K562 (cell line): ENCODE data around the gene CHRND. TPM values are rescaled to one million over a fixed set of nuclear protein-coding genes. Genes with fewer than 3 reads are reported as not detected.
A peak's percentile ranks its signal among the peaks of the same experiment; 100 is the strongest.

ENCODE experiments used
- CC2D1A ChIP-seq: fragments of 450-650 bp; IDR thresholded peaks from 2 replicates; pipeline ENCODE4 v1.6.1; 2017; ENCODE audit warnings: mild to moderate bottlenecking
- FOXA1 ChIP-seq: fragments of 450-650 bp; IDR thresholded peaks from 2 replicates; pipeline ENCODE4 v1.6.1; 2016; ENCODE audit warnings: mild to moderate bottlenecking, borderline replicate concordance
- IRF2 ChIP-seq: sonication (generic); formaldehyde crosslinking; IDR thresholded peaks from 2 replicates; pipeline ENCODE4 v1.8.1; 2022; ENCODE audit warnings: mild to moderate bottlenecking, missing genetic modification reagents
- POLR2A ChIP-seq: fragments of 450-650 bp; conservative IDR thresholded peaks from 2 replicates; pipeline ENCODE4 v1.6.1; 2016
- PRMT5 ChIP-seq: sonication (generic); formaldehyde crosslinking; IDR thresholded peaks from 2 replicates; pipeline ENCODE4 v1.5.0; 2020; ENCODE audit warnings: missing genetic modification reagents
- TBP ChIP-seq: optimal IDR thresholded peaks from 2 replicates; pipeline ENCODE3; 2011; ENCODE audit warnings: low read depth, low read length, improper control_type of control experiment
- THRAP3 ChIP-seq: fragments of 450-650 bp; IDR thresholded peaks from 2 replicates; pipeline ENCODE4 v1.6.1; 2016; ENCODE audit warnings: mild to moderate bottlenecking, inconsistent platforms, borderline replicate concordance
- ZNF23 ChIP-seq: fragments of 250-450 bp; sonication (Bioruptor Pico); IDR thresholded peaks from 2 replicates; pipeline ENCODE4 v1.4.0; 2020; ENCODE audit warnings: mild to moderate bottlenecking
- polyA plus RNA-seq, 8 experiments: library from polyadenylated mRNA; depleted of rRNA in 4 of 8; stranded (reverse) in 5 of 8; unstranded in 3 of 8; fragments of >200 nt; fragmentation: Nextera tagmentation in 2 of 8; fragmentation: Illumina TruSeq in 1 of 8; extraction: Ambion mirVana in 2 of 8; extraction: Trizol in 1 of 8; gene quantifications; 2 replicates each; pipeline versions ENCODE4 v1.2.1 to v1.2.3, GENCODE V29; 2011 to 2014; ENCODE audit warnings: inconsistent platforms in 1 of 8, missing spikeins in 1 of 8
- total RNA-seq, 7 experiments: library from RNA; depleted of rRNA in 6 of 7; stranded (reverse); fragments of >200 nt in 6 of 7; fragmentation: Illumina TruSeq in 2 of 7; extraction: Trizol in 2 of 7; gene quantifications; 2 replicates each; pipeline versions ENCODE4 v1.2.1 to v1.2.3, GENCODE V29; 2011 to 2021; ENCODE audit warnings: low replicate concordance in 1 of 7
- TF ChIP-seq, protein P1 (sequence below), 3 experiments: fragments of 200-800 bp in 1 of 3; fragments of 250-450 bp in 1 of 3; fragments of 450-650 bp in 1 of 3; sonication (Bioruptor Pico) in 1 of 3; sonication (Bioruptor generic) in 1 of 3; formaldehyde crosslinking in 1 of 3; IDR thresholded peaks; 2 replicates each; pipeline versions ENCODE4 v1.6.1 to v1.8.0; 2016 to 2022; ENCODE audit warnings: mild to moderate bottlenecking in 2 of 3, missing genetic modification characterization in 2 of 3, missing compliant biosample characterization in 1 of 3, moderate library complexity in 1 of 3
- TF ChIP-seq, protein P2 (sequence below): fragments of 250-450 bp; sonication (Bioruptor Pico); IDR thresholded peaks from 2 replicates; pipeline ENCODE4 v1.4.0; 2020
- TF ChIP-seq, protein P3 (sequence below): fragments of 450-650 bp; IDR thresholded peaks from 2 replicates; pipeline ENCODE4 v1.6.1; 2016; ENCODE audit warnings: low read depth, mild to moderate bottlenecking, moderate library complexity
- TF ChIP-seq, protein P4 (sequence below): IDR thresholded peaks from 2 replicates; pipeline ENCODE4 v1.6.1; 2012; ENCODE audit warnings: low read depth, low read length, improper control_type of control experiment, borderline replicate concordance
- TF ChIP-seq, protein P5 (sequence below): sonication (generic); formaldehyde crosslinking; IDR thresholded peaks from 2 replicates; pipeline ENCODE4 v1.8.0; 2023; ENCODE audit warnings: mild to moderate bottlenecking, missing genetic modification reagents
- TF ChIP-seq, protein P6 (sequence below): fragments of 450-650 bp; IDR thresholded peaks from 2 replicates; pipeline ENCODE4 v1.6.1; 2016; ENCODE audit warnings: antibody characterized with exemption

The CHRND gene
- total and polyA plus RNA-seq, 9 of the 15 experiments (the other 6 are each of a cell fraction or from before 2014, with no cell fraction given): not detected

DNA sequence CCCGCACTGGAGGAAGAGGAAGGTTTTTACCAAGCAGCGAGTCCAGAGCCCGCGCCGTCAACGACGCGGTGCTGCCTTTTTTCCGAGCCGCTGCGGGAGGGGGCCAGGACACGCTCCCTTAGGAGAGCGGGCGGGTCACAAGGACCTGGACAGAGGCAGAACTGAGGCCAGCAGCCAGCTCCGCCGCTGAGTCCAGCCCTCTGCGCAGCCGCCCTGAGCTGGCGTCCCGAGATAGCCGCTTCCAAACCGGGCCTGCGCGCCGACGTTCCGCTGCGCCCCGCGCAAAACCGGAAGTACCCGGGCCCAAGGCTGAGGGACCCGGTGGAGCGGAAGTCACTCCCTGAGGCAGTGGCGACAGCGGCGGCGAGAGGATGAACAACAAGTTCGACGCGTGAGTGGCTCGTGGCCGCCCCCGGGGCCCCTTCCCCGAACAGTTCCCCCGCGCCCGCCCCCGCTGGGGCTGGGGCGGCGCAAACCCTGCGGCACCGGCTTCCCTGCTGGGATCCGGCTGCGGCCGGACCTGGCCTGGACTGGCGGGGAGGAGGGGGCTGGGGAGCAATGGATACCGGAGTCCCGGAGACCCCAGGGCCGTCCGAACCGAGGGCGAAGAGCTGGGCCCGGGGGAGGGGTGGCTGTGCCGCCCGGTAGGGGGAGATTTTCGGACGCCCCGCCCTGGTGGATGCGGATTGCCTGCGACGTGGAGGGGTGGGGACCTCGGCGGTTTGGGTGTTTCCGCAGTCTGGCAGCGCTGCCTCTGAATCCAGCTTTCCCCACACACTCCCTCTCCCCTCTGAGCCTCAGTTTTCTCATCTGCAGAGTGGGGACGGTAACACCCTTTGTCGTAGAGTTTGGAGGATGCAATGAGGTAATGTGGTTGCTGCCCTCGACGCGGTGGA lies 24.6 kb downstream of the CHRND start, which contains the start of the genes EIF4E2 and TIGD1 (continued):
- TF ChIP-seq, protein P1, sequence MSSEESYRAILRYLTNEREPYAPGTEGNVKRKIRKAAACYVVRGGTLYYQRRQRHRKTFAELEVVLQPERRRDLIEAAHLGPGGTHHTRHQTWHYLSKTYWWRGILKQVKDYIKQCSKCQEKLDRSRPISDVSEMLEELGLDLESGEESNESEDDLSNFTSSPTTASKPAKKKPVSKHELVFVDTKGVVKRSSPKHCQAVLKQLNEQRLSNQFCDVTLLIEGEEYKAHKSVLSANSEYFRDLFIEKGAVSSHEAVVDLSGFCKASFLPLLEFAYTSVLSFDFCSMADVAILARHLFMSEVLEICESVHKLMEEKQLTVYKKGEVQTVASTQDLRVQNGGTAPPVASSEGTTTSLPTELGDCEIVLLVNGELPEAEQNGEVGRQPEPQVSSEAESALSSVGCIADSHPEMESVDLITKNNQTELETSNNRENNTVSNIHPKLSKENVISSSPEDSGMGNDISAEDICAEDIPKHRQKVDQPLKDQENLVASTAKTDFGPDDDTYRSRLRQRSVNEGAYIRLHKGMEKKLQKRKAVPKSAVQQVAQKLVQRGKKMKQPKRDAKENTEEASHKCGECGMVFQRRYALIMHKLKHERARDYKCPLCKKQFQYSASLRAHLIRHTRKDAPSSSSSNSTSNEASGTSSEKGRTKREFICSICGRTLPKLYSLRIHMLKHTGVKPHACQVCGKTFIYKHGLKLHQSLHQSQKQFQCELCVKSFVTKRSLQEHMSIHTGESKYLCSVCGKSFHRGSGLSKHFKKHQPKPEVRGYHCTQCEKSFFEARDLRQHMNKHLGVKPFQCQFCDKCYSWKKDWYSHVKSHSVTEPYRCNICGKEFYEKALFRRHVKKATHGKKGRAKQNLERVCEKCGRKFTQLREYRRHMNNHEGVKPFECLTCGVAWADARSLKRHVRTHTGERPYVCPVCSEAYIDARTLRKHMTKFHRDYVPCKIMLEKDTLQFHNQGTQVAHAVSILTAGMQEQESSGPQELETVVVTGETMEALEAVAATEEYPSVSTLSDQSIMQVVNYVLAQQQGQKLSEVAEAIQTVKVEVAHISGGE (CRISPR knock-in tag; IDR thresholded peaks at IDR 0.05): peak; percentile 93 to 99 (median 98)
- TF ChIP-seq, protein P2, sequence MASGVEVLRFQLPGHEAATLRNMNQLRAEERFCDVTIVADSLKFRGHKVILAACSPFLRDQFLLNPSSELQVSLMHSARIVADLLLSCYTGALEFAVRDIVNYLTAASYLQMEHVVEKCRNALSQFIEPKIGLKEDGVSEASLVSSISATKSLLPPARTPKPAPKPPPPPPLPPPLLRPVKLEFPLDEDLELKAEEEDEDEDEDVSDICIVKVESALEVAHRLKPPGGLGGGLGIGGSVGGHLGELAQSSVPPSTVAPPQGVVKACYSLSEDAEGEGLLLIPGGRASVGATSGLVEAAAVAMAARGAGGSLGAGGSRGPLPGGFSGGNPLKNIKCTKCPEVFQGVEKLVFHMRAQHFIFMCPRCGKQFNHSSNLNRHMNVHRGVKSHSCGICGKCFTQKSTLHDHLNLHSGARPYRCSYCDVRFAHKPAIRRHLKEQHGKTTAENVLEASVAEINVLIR: 0 out of 2 replicates have a peak, but pooled peaks have one; percentile 24
- TF ChIP-seq, protein P3, sequence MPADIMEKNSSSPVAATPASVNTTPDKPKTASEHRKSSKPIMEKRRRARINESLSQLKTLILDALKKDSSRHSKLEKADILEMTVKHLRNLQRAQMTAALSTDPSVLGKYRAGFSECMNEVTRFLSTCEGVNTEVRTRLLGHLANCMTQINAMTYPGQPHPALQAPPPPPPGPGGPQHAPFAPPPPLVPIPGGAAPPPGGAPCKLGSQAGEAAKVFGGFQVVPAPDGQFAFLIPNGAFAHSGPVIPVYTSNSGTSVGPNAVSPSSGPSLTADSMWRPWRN: peak; percentile 95
- TF ChIP-seq IRF2 (CRISPR knock-in tag): no peak
- TF ChIP-seq THRAP3: no peak
- TF ChIP-seq FOXA1: no peak
- TF ChIP-seq ZNF23 (CRISPR knock-in tag): no peak
- peak; percentile 14; the same call in 1 of the 2 replicates for TF ChIP-seq CC2D1A
- peak; percentile 83 for TF ChIP-seq TBP
- TF ChIP-seq, protein P4, sequence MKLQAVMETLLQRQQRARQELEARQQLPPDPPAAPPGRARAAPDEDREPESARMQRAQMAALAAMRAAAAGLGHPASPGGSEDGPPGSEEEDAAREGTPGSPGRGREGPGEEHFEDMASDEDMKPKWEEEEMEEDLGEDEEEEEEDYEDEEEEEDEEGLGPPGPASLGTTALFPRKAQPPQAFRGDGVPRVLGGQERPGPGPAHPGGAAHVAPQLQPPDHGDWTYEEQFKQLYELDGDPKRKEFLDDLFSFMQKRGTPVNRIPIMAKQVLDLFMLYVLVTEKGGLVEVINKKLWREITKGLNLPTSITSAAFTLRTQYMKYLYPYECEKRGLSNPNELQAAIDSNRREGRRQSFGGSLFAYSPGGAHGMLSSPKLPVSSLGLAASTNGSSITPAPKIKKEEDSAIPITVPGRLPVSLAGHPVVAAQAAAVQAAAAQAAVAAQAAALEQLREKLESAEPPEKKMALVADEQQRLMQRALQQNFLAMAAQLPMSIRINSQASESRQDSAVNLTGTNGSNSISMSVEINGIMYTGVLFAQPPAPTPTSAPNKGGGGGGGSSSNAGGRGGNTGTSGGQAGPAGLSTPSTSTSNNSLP: no peak
- TF ChIP-seq, protein P5, sequence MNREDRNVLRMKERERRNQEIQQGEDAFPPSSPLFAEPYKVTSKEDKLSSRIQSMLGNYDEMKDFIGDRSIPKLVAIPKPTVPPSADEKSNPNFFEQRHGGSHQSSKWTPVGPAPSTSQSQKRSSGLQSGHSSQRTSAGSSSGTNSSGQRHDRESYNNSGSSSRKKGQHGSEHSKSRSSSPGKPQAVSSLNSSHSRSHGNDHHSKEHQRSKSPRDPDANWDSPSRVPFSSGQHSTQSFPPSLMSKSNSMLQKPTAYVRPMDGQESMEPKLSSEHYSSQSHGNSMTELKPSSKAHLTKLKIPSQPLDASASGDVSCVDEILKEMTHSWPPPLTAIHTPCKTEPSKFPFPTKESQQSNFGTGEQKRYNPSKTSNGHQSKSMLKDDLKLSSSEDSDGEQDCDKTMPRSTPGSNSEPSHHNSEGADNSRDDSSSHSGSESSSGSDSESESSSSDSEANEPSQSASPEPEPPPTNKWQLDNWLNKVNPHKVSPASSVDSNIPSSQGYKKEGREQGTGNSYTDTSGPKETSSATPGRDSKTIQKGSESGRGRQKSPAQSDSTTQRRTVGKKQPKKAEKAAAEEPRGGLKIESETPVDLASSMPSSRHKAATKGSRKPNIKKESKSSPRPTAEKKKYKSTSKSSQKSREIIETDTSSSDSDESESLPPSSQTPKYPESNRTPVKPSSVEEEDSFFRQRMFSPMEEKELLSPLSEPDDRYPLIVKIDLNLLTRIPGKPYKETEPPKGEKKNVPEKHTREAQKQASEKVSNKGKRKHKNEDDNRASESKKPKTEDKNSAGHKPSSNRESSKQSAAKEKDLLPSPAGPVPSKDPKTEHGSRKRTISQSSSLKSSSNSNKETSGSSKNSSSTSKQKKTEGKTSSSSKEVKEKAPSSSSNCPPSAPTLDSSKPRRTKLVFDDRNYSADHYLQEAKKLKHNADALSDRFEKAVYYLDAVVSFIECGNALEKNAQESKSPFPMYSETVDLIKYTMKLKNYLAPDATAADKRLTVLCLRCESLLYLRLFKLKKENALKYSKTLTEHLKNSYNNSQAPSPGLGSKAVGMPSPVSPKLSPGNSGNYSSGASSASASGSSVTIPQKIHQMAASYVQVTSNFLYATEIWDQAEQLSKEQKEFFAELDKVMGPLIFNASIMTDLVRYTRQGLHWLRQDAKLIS (CRISPR knock-in tag): peak; percentile 80
- TF ChIP-seq POLR2A: peak; percentile 89
- TF ChIP-seq, protein P6, sequence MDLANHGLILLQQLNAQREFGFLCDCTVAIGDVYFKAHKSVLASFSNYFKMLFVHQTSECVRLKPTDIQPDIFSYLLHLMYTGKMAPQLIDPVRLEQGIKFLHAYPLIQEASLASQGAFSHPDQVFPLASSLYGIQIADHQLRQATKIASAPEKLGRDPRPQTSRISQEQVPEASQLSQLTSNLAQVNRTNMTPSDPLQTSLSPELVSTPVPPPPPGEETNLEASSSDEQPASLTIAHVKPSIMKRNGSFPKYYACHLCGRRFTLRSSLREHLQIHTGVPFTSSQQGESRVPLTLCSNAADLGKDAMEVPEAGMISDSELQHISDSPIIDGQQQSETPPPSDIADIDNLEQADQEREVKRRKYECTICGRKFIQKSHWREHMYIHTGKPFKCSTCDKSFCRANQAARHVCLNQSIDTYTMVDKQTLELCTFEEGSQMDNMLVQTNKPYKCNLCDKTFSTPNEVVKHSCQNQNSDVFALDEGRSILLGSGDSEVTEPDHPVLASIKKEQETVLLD: peak; percentile 89
- no peak for TF ChIP-seq PRMT5 (CRISPR knock-in tag)
